Coronary artery (tissue), 2 donors: ENCODE measurements around the gene MTHFD2L.

Experiments
- DNase-seq: peaks from one replicate; pipeline ENCODE4 v3.0.0-alpha.2; 2017; ENCODE audit warnings: low spot score
- H3K27ac ChIP-seq, 2 donors: fragments of 200-600 bp; sonication (generic); one replicate each; pipeline ENCODE4 v1.5.1; 2016 to 2019
- H3K4me3 ChIP-seq: fragments of 200-600 bp; sonication (generic); 2 replicates; pipeline ENCODE4 v1.5.1; 2016; ENCODE audit warnings: mild to moderate bottlenecking, moderate library complexity
- TF ChIP-seq, protein P1 (sequence below): fragments of 200-600 bp; sonication (generic); IDR thresholded peaks from one replicate; pipeline ENCODE4 v1.5.1; 2019; ENCODE audit warnings: antibody characterized with exemption

The MTHFD2L gene

DNA sequence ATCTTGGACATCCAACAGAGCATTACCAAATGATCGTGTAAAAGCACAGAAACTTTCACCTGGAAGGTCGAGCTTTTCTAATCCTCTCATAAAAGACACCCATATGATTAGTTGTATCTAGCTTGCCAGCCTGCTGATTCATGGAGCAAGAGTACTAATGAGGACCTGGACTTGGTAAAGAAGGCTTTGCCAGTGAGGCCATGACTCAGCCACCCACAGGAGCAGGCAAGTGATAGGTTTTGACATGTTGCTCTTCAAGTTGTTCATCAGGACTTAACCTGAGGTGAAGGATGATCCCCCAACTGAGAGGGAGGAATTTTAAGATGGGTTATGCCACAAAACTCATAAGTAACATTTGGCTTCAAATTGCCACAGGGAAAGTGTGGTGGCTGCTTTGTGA lies 125.7 kb downstream of the MTHFD2L start:
- no peak overlapping the region for H3K27ac ChIP-seq
- TF ChIP-seq, protein P1, sequence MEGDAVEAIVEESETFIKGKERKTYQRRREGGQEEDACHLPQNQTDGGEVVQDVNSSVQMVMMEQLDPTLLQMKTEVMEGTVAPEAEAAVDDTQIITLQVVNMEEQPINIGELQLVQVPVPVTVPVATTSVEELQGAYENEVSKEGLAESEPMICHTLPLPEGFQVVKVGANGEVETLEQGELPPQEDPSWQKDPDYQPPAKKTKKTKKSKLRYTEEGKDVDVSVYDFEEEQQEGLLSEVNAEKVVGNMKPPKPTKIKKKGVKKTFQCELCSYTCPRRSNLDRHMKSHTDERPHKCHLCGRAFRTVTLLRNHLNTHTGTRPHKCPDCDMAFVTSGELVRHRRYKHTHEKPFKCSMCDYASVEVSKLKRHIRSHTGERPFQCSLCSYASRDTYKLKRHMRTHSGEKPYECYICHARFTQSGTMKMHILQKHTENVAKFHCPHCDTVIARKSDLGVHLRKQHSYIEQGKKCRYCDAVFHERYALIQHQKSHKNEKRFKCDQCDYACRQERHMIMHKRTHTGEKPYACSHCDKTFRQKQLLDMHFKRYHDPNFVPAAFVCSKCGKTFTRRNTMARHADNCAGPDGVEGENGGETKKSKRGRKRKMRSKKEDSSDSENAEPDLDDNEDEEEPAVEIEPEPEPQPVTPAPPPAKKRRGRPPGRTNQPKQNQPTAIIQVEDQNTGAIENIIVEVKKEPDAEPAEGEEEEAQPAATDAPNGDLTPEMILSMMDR, result no peak
- no peak overlapping the region for H3K4me3 ChIP-seq
- DNase-seq, result no peak

GRCh38 chr4:74284053-74284452 lies 126.1 kb downstream of the MTHFD2L start:
- H3K4me3 ChIP-seq, result no peak overlapping the region
- no peak for DNase-seq
- TF ChIP-seq, protein P1, result no peak
- H3K27ac ChIP-seq, result no peak overlapping the region

DNA sequence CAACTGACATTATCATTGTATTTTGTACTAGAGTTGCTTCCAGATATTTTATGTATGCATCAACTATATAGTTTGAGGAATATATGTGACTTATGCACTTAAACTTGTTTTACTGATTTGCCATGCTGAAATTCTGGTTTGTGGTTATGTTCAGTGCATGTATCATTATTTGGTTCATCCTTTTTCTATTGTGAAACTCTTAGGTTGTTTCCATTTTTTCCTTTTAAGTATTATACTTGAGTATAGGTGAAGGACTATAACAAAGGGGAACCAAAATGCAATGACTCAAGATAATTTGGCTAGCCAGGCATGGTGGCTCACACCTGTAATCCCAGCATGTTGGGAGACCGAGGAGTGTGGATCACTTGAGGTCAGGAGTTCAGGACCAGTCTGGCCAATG lies 129.2 kb downstream of the MTHFD2L start:
- H3K27ac ChIP-seq, result no peak overlapping the region
- DNase-seq, result no peak
- TF ChIP-seq, protein P1, result no peak
- no peak overlapping the region for H3K4me3 ChIP-seq

GRCh38 chr4:74287791-74288190 lies 129.9 kb downstream of the MTHFD2L start:
- H3K4me3 ChIP-seq, result no peak overlapping the region
- TF ChIP-seq, protein P1, result no peak
- H3K27ac ChIP-seq, result no peak overlapping the region
- DNase-seq, result no peak

DNA sequence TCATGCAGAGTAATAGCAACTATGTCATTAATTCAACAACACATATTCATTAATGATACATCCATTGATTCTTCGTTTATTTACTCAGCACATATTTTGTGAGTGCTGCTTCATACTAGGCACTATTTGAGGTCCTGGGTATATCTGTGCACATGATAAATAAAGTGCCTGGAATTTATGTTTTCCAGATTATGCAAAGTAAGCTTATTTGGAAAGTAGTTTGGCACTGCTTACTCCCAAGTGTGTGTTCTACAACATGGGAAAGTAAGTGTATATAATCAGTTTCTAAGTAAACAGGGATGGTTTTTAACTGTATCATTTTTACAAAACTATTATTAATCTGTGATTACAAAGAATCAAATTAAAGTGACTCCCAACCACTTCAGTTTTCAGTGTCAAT lies 133.6 kb downstream of the MTHFD2L start:
- no peak overlapping the region for H3K27ac ChIP-seq
- DNase-seq, result no peak
- no peak overlapping the region for H3K4me3 ChIP-seq
- TF ChIP-seq, protein P1, result no peak

DNA sequence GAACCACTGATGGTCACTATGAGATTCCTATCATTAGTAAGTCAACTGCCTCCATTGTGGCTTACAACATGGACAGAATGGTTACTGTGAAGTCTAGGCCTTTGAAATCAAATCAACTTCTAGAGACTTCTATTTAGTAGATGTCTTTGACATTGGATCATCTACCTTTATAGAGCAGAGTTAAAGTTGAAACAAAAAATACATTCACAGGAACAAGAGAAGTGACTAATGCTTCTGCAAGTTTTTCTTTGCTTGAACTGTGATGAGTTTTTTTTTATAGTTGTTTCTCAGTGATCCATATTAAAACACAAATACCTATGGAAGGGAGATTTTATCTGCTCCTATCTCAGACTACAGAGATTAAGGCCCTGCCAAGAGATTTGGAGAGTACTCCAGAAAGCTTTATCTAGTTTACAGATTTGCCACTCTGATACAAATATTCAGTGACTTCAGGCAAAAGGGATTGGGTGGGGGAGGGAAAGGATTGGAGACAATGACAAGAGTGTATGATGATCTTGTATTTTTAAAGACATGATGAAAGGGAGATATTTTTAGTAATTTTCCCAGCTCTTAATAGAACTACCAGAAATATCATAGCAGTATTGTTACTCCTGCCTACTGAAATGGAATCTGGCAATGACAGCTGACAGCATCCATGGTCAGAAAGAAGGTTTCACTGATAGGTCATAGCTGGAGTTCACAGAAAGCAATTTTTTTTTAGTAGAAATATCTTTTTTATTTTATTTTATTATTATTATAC lies 134.4 kb downstream of the MTHFD2L start:
- DNase-seq, result no peak
- Histone ChIP-seq H3K4me3 (no peak overlapping the region), H3K27ac (no peak overlapping the region)
- TF ChIP-seq, protein P1, result no peak

DNA sequence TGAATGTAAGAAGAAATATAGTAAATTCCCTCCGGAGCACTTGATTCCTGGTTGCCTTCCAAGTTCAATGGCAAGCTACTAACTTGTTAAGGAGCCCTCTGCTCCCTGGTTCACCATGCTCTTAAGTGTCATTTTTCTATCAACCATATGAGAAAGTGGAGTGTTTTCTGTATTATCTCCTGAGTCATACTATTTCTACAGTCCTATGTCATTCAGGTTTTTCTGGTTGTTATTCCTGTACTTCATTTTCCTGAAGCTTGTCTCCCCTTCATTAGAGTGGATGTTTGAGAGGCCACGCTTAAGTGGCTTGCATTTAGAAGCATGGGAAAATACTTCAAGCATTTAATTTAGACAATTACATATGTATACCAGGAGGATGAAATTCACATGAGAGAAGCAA lies 135.6 kb downstream of the MTHFD2L start:
- H3K4me3 ChIP-seq, result no peak overlapping the region
- TF ChIP-seq, protein P1, result no peak
- no peak overlapping the region for H3K27ac ChIP-seq
- DNase-seq, result no peak
